ENCODE data around the gene DLX2.

DLX2 gene

GRCh38 chr2:172053486-172053885, 49.2 kb downstream of the DLX2 start:
- no peak for DNase-seq (ENCODE audit: low spot score)

- no peak for DNase-seq (ENCODE audit: low spot score)
Measured at GRCh38 chr2:172052000-172052983, 50.4 kb downstream of the DLX2 start.

GRCh38 chr2:172050479-172051125, 52.1 kb downstream of the DLX2 start:
- DNase-seq (ENCODE audit: low spot score): no peak

- DNase-seq (ENCODE audit: low spot score): no peak
Measured at GRCh38 chr2:172049567-172050120, 53.1 kb downstream of the DLX2 start.

All from AG08396 (cell line).